Neuronal stem cell (in vitro differentiated cells): ENCODE measurements around the gene UBE3B.
A peak's percentile ranks its signal among the peaks of the same experiment; 100 is the strongest.

Experiments used
- DNase-seq: peaks from one replicate; pipeline ENCODE4 v3.0.0-alpha.2; 2013; ENCODE audit warnings: low spot score
- H2AFZ ChIP-seq: one replicate; pipeline ENCODE4 v1.6.1; 2013; ENCODE audit warnings: mild to moderate bottlenecking, low read length, inconsistent platforms
- H2AK5ac ChIP-seq: 2 replicates; pipeline ENCODE4 v1.6.1; 2013; ENCODE audit warnings: low read depth, mild to moderate bottlenecking, inconsistent platforms, low read length, moderate library complexity, mixed read lengths
- H2BK120ac ChIP-seq: 2 replicates; pipeline ENCODE4 v1.6.1; 2013; ENCODE audit warnings: low read depth, mild to moderate bottlenecking, inconsistent platforms, low read length, moderate library complexity, mixed read lengths
- H2BK12ac ChIP-seq: one replicate; pipeline ENCODE4 v1.6.1; 2013; ENCODE audit warnings: low read length, inconsistent platforms
- H2BK15ac ChIP-seq: 2 replicates; pipeline ENCODE4 v1.6.1; 2013; ENCODE audit warnings: mild to moderate bottlenecking, low read length, inconsistent platforms, mixed read lengths
- H2BK5ac ChIP-seq: one replicate; pipeline ENCODE4 v1.6.1; 2013; ENCODE audit warnings: inconsistent platforms, mild to moderate bottlenecking, low read length, moderate library complexity
- H3K14ac ChIP-seq: one replicate; pipeline ENCODE4 v1.6.1; 2013; ENCODE audit warnings: low read length, inconsistent platforms
- H3K18ac ChIP-seq: 2 replicates; pipeline ENCODE4 v1.6.1; 2013; ENCODE audit warnings: low read length, inconsistent platforms
- H3K23ac ChIP-seq: 2 replicates; pipeline ENCODE4 v1.6.1; 2013; ENCODE audit warnings: low read depth, mild to moderate bottlenecking, mixed read lengths, low read length, inconsistent platforms; ENCODE audit not compliant: poor library complexity
- H3K27ac ChIP-seq: replicated peaks from 3 replicates; pipeline ENCODE4 v1.5.1; 2013; ENCODE audit warnings: low read length, inconsistent platforms
- H3K27me3 ChIP-seq, 3 experiments: 2 replicates each; pipeline ENCODE4 v1.6.1; 2013; ENCODE audit warnings: low read length in 3 of 3, mild to moderate bottlenecking in 2 of 3, inconsistent platforms in 1 of 3, low read depth in 1 of 3, mixed read lengths in 1 of 3, moderate library complexity in 1 of 3; ENCODE audit not compliant: control insufficient read depth in 3 of 3, insufficient read depth in 3 of 3
- H3K36me3 ChIP-seq, 2 donors: replicated peaks in 1 of 2; 2 replicates each; pipeline ENCODE4 v1.6.1; 2013; ENCODE audit warnings: low read length in 2 of 2; ENCODE audit not compliant: control insufficient read depth in 2 of 2, insufficient read depth in 2 of 2
- H3K4ac ChIP-seq: 2 replicates; pipeline ENCODE4 v1.6.1; 2013; ENCODE audit warnings: inconsistent platforms, mild to moderate bottlenecking, low read length, moderate library complexity
- H3K4me1 ChIP-seq, 2 donors: 1 replicate in 1 of 2; 2 replicates in 1 of 2; pipeline ENCODE4 v1.6.1; 2013; ENCODE audit warnings: low read length in 2 of 2, low read depth in 1 of 2; ENCODE audit not compliant: control insufficient read depth in 2 of 2, insufficient read depth in 1 of 2
- H3K4me2 ChIP-seq: one replicate; pipeline ENCODE4 v1.6.1; 2013; ENCODE audit warnings: mild to moderate bottlenecking, low read length, inconsistent platforms; ENCODE audit not compliant: insufficient read depth, poor library complexity, severe bottlenecking
- H3K4me3 ChIP-seq, 2 donors: 2 replicates each; pipeline ENCODE4 v1.5.1; 2013; ENCODE audit warnings: low read length in 2 of 2, mild to moderate bottlenecking in 2 of 2, inconsistent platforms in 1 of 2, moderate library complexity in 1 of 2
- H3K79me1 ChIP-seq: one replicate; pipeline ENCODE4 v1.6.1; 2013; ENCODE audit warnings: low read depth, mild to moderate bottlenecking, inconsistent platforms, low read length, moderate library complexity
- H3K9ac ChIP-seq: one replicate; pipeline ENCODE4 v1.6.1; 2013; ENCODE audit warnings: mild to moderate bottlenecking, low read depth, low read length, inconsistent platforms; ENCODE audit not compliant: poor library complexity
- H3K9me3 ChIP-seq, 2 donors: replicated peaks in 1 of 2; 2 replicates each; pipeline versions ENCODE3 to v1.6.1; 2013; ENCODE audit warnings: low read length in 2 of 2, mild to moderate bottlenecking in 2 of 2, inconsistent platforms in 1 of 2, low read depth in 1 of 2, mixed read lengths in 1 of 2, moderate library complexity in 1 of 2; ENCODE audit not compliant: control insufficient read depth in 2 of 2, insufficient read depth in 1 of 2
- H4K8ac ChIP-seq: one replicate; pipeline ENCODE4 v1.6.1; 2013; ENCODE audit warnings: low read depth, mild to moderate bottlenecking, inconsistent platforms, low read length, moderate library complexity
- H4K91ac ChIP-seq: one replicate; pipeline ENCODE4 v1.6.1; 2013; ENCODE audit warnings: low read length, low read depth, mild to moderate bottlenecking, inconsistent platforms; ENCODE audit not compliant: poor library complexity
- WGBS, 2 donors: extraction: QIAGEN DNeasy Blood & Tissue Kit; methylation state at CpG; one replicate each; pipeline ENCODE4 v1.1.7; 2013; ENCODE audit warnings: missing lambda C conversion rate in 2 of 2, mixed read lengths in 1 of 2; ENCODE audit not compliant: insufficient read length in 2 of 2, insufficient replicate concordance in 1 of 2; ENCODE audit errors: extremely low coverage in 2 of 2; 5-methylcytosine and 5-hydroxymethylcytosine counted together

Gene UBE3B

DNA sequence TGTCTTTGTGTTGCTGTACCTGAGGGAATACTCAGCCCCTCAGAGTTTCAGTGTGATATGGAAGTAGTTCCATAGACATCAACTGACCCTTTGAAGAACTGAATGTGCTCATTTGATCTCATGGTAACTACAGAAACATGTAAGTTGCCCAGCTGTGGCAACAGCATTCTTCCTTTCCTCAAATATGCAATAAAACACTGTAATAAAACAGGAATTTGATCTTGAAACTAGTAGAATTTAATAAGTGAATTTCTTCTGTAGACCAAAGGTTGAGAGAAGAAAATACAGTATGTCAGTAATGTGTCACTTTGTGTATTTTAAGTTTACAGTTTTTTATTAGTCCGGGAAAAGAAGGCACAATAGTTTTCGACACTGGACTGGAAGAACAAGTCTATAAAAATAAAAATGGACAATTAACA, 32.2 kb upstream of the UBE3B start:
- WGBS, 2 donors: no CpG with 5 or more reads among the region's 2 CpGs
- no peak overlapping the region for H2BK15ac ChIP-seq
- no peak overlapping the region for H2BK12ac ChIP-seq
- no peaks in the 10 kb centered on the region for H3K4me1 ChIP-seq
- no peak overlapping the region for H3K14ac ChIP-seq
- no peaks in the 10 kb centered on the region for H3K79me1 ChIP-seq
- no peak for DNase-seq
- H3K36me3 ChIP-seq: peaks cover 5 to 72% of the 10 kb centered on the region in 2 donors
- no peak overlapping the region for H2AFZ ChIP-seq
- no peak overlapping the region for H2BK120ac ChIP-seq
- H3K18ac ChIP-seq: no peak overlapping the region
- H3K4me3 ChIP-seq: no peak overlapping the region
- no peak overlapping the region for H2AK5ac ChIP-seq
- no peak overlapping the region for H3K27ac ChIP-seq
- no peak overlapping the region for H3K4me2 ChIP-seq
- H3K9ac ChIP-seq: no peak overlapping the region
- no peak overlapping the region for H3K23ac ChIP-seq
- no peak overlapping the region for H3K4ac ChIP-seq
- H4K91ac ChIP-seq: no peak overlapping the region
- no peak overlapping the region for H4K8ac ChIP-seq
- no peaks in the 10 kb centered on the region for H3K27me3 ChIP-seq
- peaks cover 0 to 1% of the 10 kb centered on the region in 2 donors for H3K9me3 ChIP-seq
- H2BK5ac ChIP-seq: no peak overlapping the region

- Histone ChIP-seq H2BK120ac (no peak overlapping the region), H3K23ac (no peak overlapping the region), H3K4ac (no peak overlapping the region), H3K36me3 (peaks cover 10 to 89% of the 10 kb centered on the region in 2 donors), H3K4me3 (peak overlapping the region in 1 of 2 donors; percentile 48), H2BK15ac (no peak overlapping the region), H3K14ac (no peak overlapping the region), H2AFZ (no peak overlapping the region), H2AK5ac (no peak overlapping the region), H3K4me2 (no peak overlapping the region), H2BK12ac (no peak overlapping the region), H3K27me3 (no peaks in the 10 kb centered on the region), H2BK5ac (no peak overlapping the region), H3K27ac (no peak overlapping the region), H3K9ac (no peak overlapping the region), H3K9me3 (peaks cover 0 to 1% of the 10 kb centered on the region in 2 donors), H3K79me1 (no peaks in the 10 kb centered on the region), H4K91ac (no peak overlapping the region), H4K8ac (no peak overlapping the region), H3K18ac (no peak overlapping the region), H3K4me1 (no peaks in the 10 kb centered on the region)
- no peak for DNase-seq
- WGBS, 2 donors: no CpG with 5 or more reads among the region's 8 CpGs
Measured at GRCh38 chr12:109446869-109447268, 30.6 kb upstream of the UBE3B start.

DNA sequence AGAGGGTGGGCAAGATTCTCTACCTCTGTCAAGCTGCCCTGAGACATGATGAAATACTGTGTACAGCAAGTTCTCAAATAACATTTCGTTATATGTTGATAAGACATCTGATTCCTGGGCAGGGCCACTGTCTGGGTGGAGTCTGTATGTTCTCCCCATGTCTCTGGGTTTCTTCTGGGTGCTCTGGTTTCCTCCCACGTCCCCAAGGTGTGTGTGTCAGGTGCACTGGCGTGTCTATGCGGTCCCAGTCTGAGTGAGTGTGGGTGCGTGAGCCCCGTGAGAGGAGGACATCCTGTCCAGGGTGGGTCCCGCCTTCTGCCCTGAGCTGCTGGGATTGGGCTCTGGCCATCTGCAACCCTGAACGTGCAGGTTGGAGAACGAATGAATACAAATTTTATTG, 30.0 kb upstream of the UBE3B start:
- Histone ChIP-seq H3K4me3 (no peak overlapping the region), H3K36me3 (peaks cover 15 to 94% of the 10 kb centered on the region in 2 donors), H3K9ac (no peak overlapping the region), H4K8ac (no peak overlapping the region), H3K18ac (no peak overlapping the region), H3K27ac (no peak overlapping the region), H3K23ac (no peak overlapping the region), H3K27me3 (no peaks in the 10 kb centered on the region), H4K91ac (no peak overlapping the region), H3K4ac (no peak overlapping the region), H3K79me1 (no peaks in the 10 kb centered on the region), H2BK5ac (no peak overlapping the region), H3K4me1 (no peaks in the 10 kb centered on the region), H2BK15ac (no peak overlapping the region), H2AK5ac (no peak overlapping the region), H3K9me3 (peaks cover 0 to 1% of the 10 kb centered on the region in 2 donors), H2BK120ac (no peak overlapping the region), H2AFZ (no peak overlapping the region), H3K4me2 (no peak overlapping the region), H2BK12ac (no peak overlapping the region), H3K14ac (no peak overlapping the region)
- no peak for DNase-seq
- no CpG with 5 or more reads among the region's 9 CpGs for WGBS, 2 donors

GRCh38 chr12:109448272-109448671, 29.2 kb upstream of the UBE3B start:
- Histone ChIP-seq H3K4me3 (no peak overlapping the region), H2AFZ (no peak overlapping the region), H3K9ac (no peak overlapping the region), H2BK12ac (no peak overlapping the region), H2AK5ac (no peak overlapping the region), H3K4me2 (no peak overlapping the region), H3K4me1 (no peaks in the 10 kb centered on the region), H2BK15ac (no peak overlapping the region), H3K79me1 (no peaks in the 10 kb centered on the region), H3K4ac (no peak overlapping the region), H3K27ac (no peak overlapping the region), H3K23ac (no peak overlapping the region), H3K36me3 (peaks cover 18 to 98% of the 10 kb centered on the region in 2 donors), H3K18ac (no peak overlapping the region), H4K8ac (no peak overlapping the region), H4K91ac (no peak overlapping the region), H3K14ac (no peak overlapping the region), H2BK120ac (no peak overlapping the region), H3K27me3 (no peaks in the 10 kb centered on the region), H2BK5ac (no peak overlapping the region), H3K9me3 (peaks cover 0 to 1% of the 10 kb centered on the region in 2 donors)
- no CpG with 5 or more reads among the region's 5 CpGs for WGBS, 2 donors
- DNase-seq: no peak
